Stimulated activated naive CD8-positive, alpha-beta T cell treated with anti-CD3 and anti-CD28 coated beads, Interleukin-15, Interleukin-2, amounts not matched to agents 100 ng/mL and 50 ng/mL, for 24 hours (primary cell): ENCODE measurements around the gene NME2.
"Not testable (repeated sequence)": the region's sequence is repeated elsewhere in the genome, so short reads cannot be mapped to it uniquely, and the experiment has no call there.

Experiments
- H3K27ac Mint-ChIP-seq: one replicate; pipeline ENCODE4 v1.8.0; 2021; ENCODE audit warnings: mild to moderate bottlenecking, mixed read lengths
- H3K27me3 Mint-ChIP-seq: one replicate; pipeline ENCODE4 v1.8.0; 2021; ENCODE audit warnings: mixed read lengths
- H3K36me3 Mint-ChIP-seq: one replicate; pipeline ENCODE4 v1.8.0; 2021; ENCODE audit warnings: low read depth, mixed read lengths
- H3K4me1 Mint-ChIP-seq: one replicate; pipeline ENCODE4 v1.8.0; 2021; ENCODE audit warnings: low read depth, mixed read lengths
- H3K4me3 Mint-ChIP-seq: one replicate; pipeline ENCODE4 v1.8.0; 2021; ENCODE audit warnings: mild to moderate bottlenecking, mixed read lengths
- H3K9me3 Mint-ChIP-seq: one replicate; pipeline ENCODE4 v1.8.0; 2021; ENCODE audit warnings: mixed read lengths

The NME2 gene

DNA sequence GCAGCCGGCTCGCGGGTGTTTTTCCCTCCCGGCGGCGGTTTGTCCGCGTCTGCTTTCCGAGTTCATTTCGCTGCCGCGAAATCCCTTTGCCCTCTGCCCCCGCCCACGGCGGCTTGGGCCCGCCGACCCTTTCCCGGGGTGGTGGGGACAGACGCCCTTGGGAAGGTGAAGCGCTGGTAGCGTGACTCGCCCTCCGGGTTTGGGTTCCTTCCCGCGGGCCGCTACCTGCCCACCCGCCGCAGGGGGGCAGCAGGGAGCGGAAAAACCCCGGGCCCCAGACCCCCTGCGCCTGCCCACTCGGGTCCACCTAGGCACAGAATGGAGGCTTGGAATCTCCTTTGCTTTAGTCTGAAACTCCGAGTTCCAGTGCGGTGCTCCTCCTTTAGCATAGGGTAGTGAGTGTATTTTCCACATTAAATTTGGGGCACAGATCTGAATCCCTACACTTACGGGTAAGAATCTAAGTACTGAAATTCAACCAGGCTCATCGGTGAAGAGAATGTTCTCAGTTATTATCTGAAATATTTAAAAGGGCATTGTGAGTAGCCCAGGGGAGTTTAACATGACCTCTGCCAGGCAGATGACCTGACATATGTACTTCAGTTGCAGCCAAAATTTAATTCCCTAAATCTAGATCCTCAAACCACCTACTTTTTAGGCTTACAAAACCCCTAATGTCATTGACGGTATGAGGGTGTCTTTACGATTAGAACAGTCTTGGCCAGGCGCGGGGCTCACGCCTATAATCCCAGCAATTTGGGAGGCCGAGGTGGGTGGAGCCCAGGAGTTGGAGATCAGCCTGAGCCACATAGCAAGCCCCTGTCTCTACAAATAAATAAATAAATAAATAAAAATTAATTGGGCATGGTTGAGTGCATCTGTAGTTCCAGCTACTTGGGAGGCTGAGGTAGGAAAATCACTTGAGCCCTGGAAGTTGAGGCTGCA, 1.0 kb downstream of the NME2 start:
- Mint-ChIP-seq H3K4me3 (peak overlapping the region; percentile 95), H3K36me3 (peaks cover 59% of the 10 kb centered on the region), H3K9me3 (no peaks in the 10 kb centered on the region), H3K4me1 (peaks cover 45% of the 10 kb centered on the region), H3K27me3 (no peaks in the 10 kb centered on the region), H3K27ac (peak overlapping the region; percentile 97)

DNA sequence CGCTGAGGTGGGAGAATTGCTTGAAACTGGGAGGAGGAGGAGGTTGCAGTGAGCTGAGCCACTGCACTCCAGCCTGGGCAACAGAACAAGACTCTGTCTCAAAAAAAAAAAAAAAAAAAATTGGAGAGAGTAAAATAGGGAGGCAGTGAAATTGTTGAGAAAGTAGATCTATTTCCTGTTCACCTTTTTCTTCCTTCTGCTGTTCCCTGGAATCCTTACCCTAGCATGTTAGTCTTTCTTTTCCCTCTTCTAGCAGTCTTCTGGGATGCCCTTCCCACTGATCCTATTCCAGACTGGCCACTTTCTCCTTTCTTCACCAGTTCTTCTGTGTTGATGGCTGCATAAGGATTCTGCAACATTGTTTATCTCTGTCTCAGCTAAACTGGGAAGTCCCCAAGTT, 3.1 kb downstream of the NME2 start:
- peak overlapping the region; percentile 80 for H3K27ac Mint-ChIP-seq
- no peaks in the 10 kb centered on the region for H3K27me3 Mint-ChIP-seq
- peak overlapping the region; percentile 46 for H3K4me3 Mint-ChIP-seq
- H3K9me3 Mint-ChIP-seq: no peaks in the 10 kb centered on the region
- peaks cover 45% of the 10 kb centered on the region for H3K4me1 Mint-ChIP-seq
- H3K36me3 Mint-ChIP-seq: peaks cover 63% of the 10 kb centered on the region

DNA sequence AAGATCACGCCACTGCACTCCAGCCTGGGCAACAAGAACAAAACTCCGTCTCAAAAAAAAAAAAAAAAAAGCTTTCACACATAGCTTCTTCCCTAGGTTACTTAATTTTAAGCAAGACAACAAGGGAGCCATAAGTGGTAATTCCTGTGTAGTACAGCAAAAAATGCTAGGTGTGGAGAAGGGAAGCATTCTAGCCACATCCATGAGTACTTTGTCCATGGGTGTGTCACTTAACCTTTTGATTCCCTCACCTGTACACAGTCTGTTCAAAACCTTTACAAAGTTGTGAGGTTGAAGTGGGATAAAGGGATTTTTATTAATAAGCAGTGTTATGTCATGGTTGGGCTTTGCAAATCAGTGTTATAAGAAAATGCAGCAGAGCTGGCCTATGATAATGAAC, 4.5 kb downstream of the NME2 start:
- Mint-ChIP-seq H3K36me3 (peaks cover 65% of the 10 kb centered on the region), H3K9me3 (no peaks in the 10 kb centered on the region), H3K4me3 (no peak overlapping the region), H3K27me3 (no peaks in the 10 kb centered on the region), H3K4me1 (peaks cover 33% of the 10 kb centered on the region), H3K27ac (peak overlapping the region; percentile 24)

DNA sequence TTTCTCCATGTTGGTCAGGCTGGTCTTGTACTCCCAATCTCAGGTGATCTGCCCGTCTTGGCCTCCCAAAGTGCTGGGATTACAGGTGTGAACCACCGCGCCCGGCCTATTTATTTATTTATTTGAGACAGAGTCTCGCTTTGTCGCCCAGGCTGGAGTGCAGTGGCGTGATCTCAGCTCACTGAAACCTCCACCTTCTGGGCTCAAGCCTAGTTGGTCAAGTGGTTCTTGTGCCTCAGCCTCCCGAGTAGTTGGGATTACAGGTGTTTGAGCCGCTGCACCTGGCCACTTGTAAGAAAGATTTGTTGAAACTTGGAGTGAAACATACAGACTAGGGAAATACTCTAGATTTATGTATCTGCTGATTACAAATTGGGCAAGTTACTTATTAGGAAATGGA, 5.8 kb downstream of the NME2 start:
- not testable (repeated sequence) for H3K27ac Mint-ChIP-seq, H3K9me3 Mint-ChIP-seq, H3K27me3 Mint-ChIP-seq, H3K4me3 Mint-ChIP-seq
- Mint-ChIP-seq H3K36me3 (peaks cover 63% of the 10 kb centered on the region), H3K4me1 (peaks cover 29% of the 10 kb centered on the region)

DNA sequence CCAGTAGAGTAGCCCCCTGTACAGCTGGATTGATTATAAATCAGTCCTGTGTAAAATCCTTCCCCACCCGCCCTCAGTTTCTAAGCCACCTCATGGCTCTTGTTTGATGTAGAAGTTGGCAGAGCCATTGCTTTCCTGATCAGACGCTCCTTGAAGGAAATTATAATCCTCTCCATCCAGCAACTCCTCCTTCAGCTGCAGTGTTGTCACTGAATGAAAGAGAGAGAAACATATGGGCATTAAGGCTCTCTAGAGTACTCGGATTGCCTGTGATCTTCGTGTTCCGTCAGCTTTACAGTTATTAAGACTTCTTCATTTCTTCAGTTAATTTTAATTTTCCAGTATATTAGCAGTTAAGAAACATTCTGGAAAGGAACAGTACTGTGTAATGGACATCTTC, 14.3 kb downstream of the NME2 start:
- peaks cover 38% of the 10 kb centered on the region for H3K36me3 Mint-ChIP-seq
- H3K27ac Mint-ChIP-seq: no peak overlapping the region
- no peaks in the 10 kb centered on the region for H3K27me3 Mint-ChIP-seq
- no peaks in the 10 kb centered on the region for H3K9me3 Mint-ChIP-seq
- H3K4me1 Mint-ChIP-seq: no peaks in the 10 kb centered on the region
- H3K4me3 Mint-ChIP-seq: no peak overlapping the region

DNA sequence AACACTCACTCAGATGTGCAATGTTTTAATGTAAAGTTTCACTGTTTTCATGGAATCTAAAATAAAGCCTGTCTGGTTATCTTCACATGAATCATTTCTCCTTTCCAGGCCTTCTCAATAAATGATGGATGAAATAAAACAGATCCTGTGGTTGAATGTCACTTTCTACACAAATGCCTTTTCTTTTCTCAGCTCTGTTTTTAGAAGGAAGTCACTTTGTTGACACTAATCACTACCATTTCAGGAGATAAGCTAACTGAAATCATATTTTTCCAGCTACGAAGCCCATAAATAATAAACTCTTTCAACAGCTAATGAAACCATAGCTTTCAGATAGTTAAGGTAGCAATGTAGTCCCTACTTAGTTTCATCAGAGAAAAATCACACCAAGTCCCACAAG, 17.9 kb downstream of the NME2 start:
- H3K9me3 Mint-ChIP-seq: no peaks in the 10 kb centered on the region
- H3K36me3 Mint-ChIP-seq: peaks cover 51% of the 10 kb centered on the region
- no peak overlapping the region for H3K4me3 Mint-ChIP-seq
- no peaks in the 10 kb centered on the region for H3K4me1 Mint-ChIP-seq
- H3K27me3 Mint-ChIP-seq: no peaks in the 10 kb centered on the region
- no peak overlapping the region for H3K27ac Mint-ChIP-seq

DNA sequence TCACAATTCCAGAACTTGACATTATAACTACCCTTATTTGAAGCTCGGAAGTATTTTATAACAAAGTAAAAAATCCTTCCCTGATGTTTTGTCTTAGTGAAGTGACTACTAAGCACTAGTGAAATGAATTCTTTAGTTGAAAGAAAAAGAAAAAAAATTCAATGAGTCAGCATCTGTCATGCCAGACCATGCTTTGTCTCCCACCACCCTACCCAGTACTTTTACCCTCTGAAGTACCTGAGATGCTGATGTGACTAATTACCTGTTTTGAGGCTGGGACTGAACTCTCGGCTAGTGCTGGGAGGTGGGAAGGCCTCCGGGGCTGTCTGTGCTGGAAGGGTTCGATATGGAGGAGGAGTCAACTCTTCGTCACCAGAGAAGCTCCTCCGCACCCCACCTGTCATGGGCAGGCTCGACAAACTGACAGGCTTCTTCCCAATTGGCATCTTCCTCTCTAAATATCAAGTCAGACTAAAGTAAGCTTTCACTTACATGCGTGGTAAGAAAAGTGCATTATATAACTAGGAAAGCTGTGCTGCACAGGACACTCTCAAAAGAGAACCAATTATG, 19.6 kb downstream of the NME2 start:
- no peaks in the 10 kb centered on the region for H3K27me3 Mint-ChIP-seq
- no peak overlapping the region for H3K27ac Mint-ChIP-seq
- no peak overlapping the region for H3K4me3 Mint-ChIP-seq
- H3K36me3 Mint-ChIP-seq: peaks cover 53% of the 10 kb centered on the region
- H3K9me3 Mint-ChIP-seq: no peaks in the 10 kb centered on the region
- H3K4me1 Mint-ChIP-seq: no peaks in the 10 kb centered on the region

DNA sequence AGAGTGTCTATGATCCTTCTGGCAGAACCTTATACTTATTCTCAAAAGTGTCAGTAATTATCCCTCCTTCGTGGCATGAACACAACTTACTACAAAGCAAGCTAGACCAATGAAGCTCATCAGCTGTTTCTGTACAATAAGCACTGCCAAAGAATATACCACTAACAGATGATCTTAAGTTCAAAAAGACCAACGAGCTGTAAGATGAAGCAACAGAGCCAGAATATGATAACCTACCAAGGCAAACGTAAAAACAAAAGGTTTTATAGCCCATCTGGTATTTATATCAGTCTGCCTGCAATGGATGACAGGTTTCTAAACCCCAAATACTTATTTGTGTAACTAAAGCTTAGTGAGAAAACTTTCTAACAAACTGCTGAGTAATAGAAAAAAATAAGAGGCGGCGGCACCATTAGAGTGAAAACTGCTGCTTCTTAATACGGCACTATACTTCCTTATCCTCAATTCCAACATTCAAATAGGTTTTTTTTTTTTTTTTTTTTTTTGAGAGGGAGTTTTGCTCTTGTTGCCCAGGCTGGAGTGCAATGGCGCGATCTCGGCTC, 22.1 kb downstream of the NME2 start:
- Mint-ChIP-seq H3K27me3 (no peaks in the 10 kb centered on the region), H3K4me3 (no peak overlapping the region), H3K36me3 (peaks cover 56% of the 10 kb centered on the region), H3K4me1 (no peaks in the 10 kb centered on the region), H3K9me3 (no peaks in the 10 kb centered on the region), H3K27ac (no peak overlapping the region)

DNA sequence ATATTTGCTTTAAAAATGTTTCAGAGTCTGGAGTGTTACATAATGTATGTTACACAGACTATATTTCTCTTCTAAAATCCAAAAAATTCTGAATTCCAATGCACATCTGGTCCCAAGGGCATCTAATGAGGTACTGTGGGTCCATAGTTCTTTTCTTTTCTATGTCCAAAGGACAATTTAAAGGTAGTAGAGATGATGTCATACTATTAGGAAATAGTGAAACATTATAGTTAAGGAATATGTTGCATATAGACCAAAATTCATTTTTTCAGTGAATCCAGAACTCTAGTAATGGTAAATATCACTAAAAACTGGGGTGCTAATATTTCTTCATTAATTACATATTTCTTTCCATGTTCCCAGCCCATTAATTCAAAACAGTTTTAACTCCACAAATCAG, 23.0 kb downstream of the NME2 start:
- Mint-ChIP-seq H3K9me3 (no peaks in the 10 kb centered on the region), H3K36me3 (peaks cover 51% of the 10 kb centered on the region), H3K27ac (peak overlapping the region; percentile 24), H3K4me3 (no peak overlapping the region), H3K27me3 (no peaks in the 10 kb centered on the region), H3K4me1 (no peaks in the 10 kb centered on the region)

DNA sequence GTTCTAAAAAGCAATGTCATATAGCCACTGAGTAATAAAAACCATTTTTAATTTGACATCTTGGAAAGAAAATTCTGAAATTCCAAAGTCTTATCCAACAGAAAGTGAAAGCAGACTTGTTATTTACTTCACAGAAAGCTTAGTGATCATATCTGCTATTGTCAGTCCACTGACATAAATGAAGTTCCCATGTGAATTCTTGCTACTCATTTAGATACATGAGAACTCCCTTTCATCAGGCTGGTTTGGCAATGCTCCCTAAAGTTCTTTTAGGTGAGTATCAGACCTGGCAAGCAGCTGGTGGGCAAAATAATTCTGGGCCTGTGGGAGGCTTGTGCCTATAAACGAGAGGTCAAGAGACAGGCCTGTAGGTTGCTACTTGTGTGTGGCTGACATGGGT, 23.4 kb downstream of the NME2 start:
- Mint-ChIP-seq H3K36me3 (peaks cover 46% of the 10 kb centered on the region), H3K27me3 (no peaks in the 10 kb centered on the region)

DNA sequence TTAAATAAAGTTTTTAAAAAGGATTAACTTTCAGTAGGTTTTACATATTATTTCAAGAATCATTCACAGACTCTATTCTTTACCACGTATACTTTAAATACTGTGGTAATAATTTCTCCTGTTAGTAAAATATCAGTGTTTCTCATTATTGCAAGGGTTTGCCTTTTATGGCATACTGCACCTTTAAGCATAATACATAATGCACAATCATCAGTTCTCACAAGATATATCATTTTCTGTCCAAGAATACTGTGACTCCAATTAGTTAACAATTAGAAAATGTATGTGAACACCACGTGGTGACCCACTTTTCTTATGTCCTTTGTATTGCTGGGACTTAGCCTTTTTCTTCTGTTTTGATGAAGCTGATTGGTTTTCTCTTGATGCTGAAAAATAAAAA, 25.7 kb downstream of the NME2 start:
- peaks cover 31% of the 10 kb centered on the region for H3K36me3 Mint-ChIP-seq
- H3K27ac Mint-ChIP-seq: no peak overlapping the region
- no peaks in the 10 kb centered on the region for H3K9me3 Mint-ChIP-seq
- no peak overlapping the region for H3K4me3 Mint-ChIP-seq
- no peaks in the 10 kb centered on the region for H3K4me1 Mint-ChIP-seq
- no peaks in the 10 kb centered on the region for H3K27me3 Mint-ChIP-seq

More for the DNA sequence above, 23.4 kb downstream of the NME2 start:
- H3K4me3 Mint-ChIP-seq: no peak overlapping the region
- no peaks in the 10 kb centered on the region for H3K9me3 Mint-ChIP-seq
- H3K27ac Mint-ChIP-seq: peak overlapping the region; percentile 24
- no peaks in the 10 kb centered on the region for H3K4me1 Mint-ChIP-seq

DNA sequence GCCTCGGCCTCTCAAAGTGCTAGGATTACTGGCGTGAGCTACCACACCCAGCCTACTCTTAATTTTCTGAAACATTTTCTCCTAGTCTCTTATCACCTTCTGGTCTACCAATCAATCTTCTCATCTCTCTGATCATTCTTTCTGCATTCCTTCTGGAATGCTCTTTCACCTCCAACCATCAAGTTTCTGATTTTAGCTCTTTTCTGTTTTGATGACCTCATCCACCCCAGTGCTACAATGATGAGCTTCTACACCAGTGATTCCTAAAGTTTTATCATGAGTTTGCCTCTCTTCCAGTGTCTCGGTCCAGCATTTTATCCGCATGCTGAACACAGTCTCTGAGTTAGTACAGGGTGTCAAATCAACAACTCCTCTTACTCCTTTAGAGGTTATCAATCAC, 31.5 kb downstream of the NME2 start:
- Mint-ChIP-seq H3K4me1 (no peaks in the 10 kb centered on the region), H3K9me3 (no peaks in the 10 kb centered on the region), H3K36me3 (peaks cover 36% of the 10 kb centered on the region), H3K4me3 (no peak overlapping the region), H3K27me3 (no peaks in the 10 kb centered on the region), H3K27ac (peak overlapping the region; percentile 6)

DNA sequence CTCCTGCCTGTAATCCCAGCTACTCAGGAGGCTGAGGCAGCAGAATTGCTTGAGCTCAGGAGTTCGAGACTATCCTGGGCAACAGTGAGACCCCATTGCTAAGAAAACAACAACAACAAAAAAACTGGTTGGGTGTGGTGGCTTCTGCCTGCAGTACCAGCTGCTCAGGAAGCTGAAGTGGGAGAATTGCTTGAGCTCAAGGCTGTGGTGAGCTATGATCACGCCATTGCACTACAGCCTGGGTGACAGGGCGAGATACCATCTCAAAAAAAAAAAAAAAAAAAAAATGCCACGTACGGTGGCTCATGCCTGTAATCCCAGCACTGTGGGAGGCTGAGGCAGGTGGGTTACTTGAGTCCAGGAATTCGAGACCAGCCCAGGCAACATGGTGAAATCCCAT, 34.1 kb downstream of the NME2 start:
- no peaks in the 10 kb centered on the region for H3K27me3 Mint-ChIP-seq
- H3K4me3 Mint-ChIP-seq: no peak overlapping the region
- no peaks in the 10 kb centered on the region for H3K9me3 Mint-ChIP-seq
- H3K4me1 Mint-ChIP-seq: no peaks in the 10 kb centered on the region
- peaks cover 35% of the 10 kb centered on the region for H3K36me3 Mint-ChIP-seq
- H3K27ac Mint-ChIP-seq: no peak overlapping the region

DNA sequence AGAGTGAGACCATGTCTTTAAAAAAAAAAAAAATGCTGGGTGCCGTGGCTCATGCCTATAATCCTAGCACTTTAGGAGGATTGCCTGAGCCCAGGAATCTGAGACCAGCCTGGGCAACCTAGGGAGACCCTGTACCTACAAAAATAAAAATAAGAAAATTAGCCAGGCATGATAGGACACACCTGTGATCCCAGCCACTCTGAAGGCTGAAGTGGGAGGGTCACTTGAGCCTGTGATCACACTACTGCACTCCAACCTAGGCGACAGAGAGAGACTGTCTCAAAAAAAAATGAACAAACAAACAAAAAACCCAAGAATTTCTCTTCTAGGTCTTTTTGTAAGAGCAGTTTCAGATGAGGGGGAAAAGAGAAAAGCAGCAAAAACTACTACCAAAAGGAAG, 34.6 kb downstream of the NME2 start:
- H3K36me3 Mint-ChIP-seq: peaks cover 38% of the 10 kb centered on the region
- no peaks in the 10 kb centered on the region for H3K4me1 Mint-ChIP-seq
- H3K27ac Mint-ChIP-seq: peak overlapping the region; percentile 57

DNA sequence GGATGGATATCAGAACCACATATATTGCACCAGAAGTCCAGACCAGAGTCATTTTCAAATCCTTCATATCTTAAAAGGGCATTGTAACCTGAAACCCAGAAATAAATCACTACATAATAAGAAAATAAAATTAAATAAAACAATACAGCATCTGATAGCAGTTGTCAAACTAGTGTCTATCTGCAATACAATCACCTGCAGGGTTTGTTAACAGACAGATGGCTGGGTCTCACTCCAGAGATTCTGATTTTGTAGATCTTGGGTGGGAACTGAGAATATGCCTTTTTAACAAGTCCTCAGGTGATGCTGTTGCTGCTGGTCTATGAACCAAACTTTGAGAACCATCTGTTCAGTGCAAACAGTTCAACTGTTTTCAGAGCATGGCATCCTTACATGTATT, 37.6 kb downstream of the NME2 start:
- Mint-ChIP-seq H3K27ac (no peak overlapping the region), H3K9me3 (no peaks in the 10 kb centered on the region), H3K27me3 (no peaks in the 10 kb centered on the region), H3K4me3 (no peak overlapping the region), H3K36me3 (peaks cover 30% of the 10 kb centered on the region), H3K4me1 (no peaks in the 10 kb centered on the region)

More for the DNA sequence above, 34.6 kb downstream of the NME2 start:
- H3K27me3 Mint-ChIP-seq: no peaks in the 10 kb centered on the region
- no peaks in the 10 kb centered on the region for H3K9me3 Mint-ChIP-seq
- H3K4me3 Mint-ChIP-seq: no peak overlapping the region
